H1 (cell line): Measurements from ENCODE around the gene PCTP. TPM values are rescaled to one million over a fixed set of nuclear protein-coding genes. Genes with fewer than 3 reads are reported as not detected.

Source experiments
- EGR1 ChIP-seq: IDR thresholded peaks from 2 replicates; pipeline ENCODE4 v1.6.1; 2011; ENCODE audit warnings: low read depth, low read length, borderline replicate concordance
- GABPA ChIP-seq: IDR thresholded peaks from 2 replicates; pipeline ENCODE4 v1.6.1; 2011; ENCODE audit warnings: mild to moderate bottlenecking, low read length, moderate library complexity, borderline replicate concordance; ENCODE audit not compliant: insufficient read depth
- NRF1 ChIP-seq: IDR thresholded peaks from 2 replicates; pipeline ENCODE4 v1.6.1; 2011; ENCODE audit warnings: mild to moderate bottlenecking, low read depth, low read length, improper control_type of control experiment
- RNF2 ChIP-seq: fragments of 200-900, 300-1000 bp; sonication (generic); IDR thresholded peaks from 2 replicates; pipeline ENCODE4 v1.7.1; 2016; ENCODE audit warnings: borderline replicate concordance, low read depth, mild to moderate bottlenecking, antibody characterized with exemption, low read length; ENCODE audit not compliant: poor library complexity, severe bottlenecking; ENCODE audit errors: missing control alignments
- polyA plus RNA-seq, 7 experiments: library from polyadenylated mRNA; depleted of rRNA in 3 of 7; stranded (reverse) in 5 of 7; unstranded in 2 of 7; fragments of >200 nt in 5 of 7; fragments of 200-250 nt in 2 of 7; gene quantifications; 1 replicate in 5 of 7; 2 replicates in 1 of 7; 4 replicates in 1 of 7; pipeline versions ENCODE4 v1.2.1 to v1.2.3, GENCODE V29; 2011 to 2013; ENCODE audit warnings: missing spikeins in 2 of 7, mixed read lengths in 2 of 7
- total RNA-seq: library from RNA; stranded (reverse); fragmentation: NEBNext Ultra II Directional; extraction: Animal tissue kit (Norgen Biotek cat#: 25700); gene quantifications from 2 replicates; pipeline ENCODE4 v1.2.1, GENCODE V29; 2021
- TF ChIP-seq, protein P1 (sequence below): fragments of 300-600 bp; sonication (generic); IDR thresholded peaks from 2 replicates; pipeline ENCODE4 v1.7.1; 2012; ENCODE audit warnings: low read length, moderate library complexity, mild to moderate bottlenecking, inconsistent platforms; ENCODE audit not compliant: insufficient replicate concordance

Gene PCTP
- total and polyA plus RNA-seq, 2 of the 8 experiments (the other 6 are each of a cell fraction or from before 2014, with no cell fraction given): 14.1 to 14.6 TPM

DNA sequence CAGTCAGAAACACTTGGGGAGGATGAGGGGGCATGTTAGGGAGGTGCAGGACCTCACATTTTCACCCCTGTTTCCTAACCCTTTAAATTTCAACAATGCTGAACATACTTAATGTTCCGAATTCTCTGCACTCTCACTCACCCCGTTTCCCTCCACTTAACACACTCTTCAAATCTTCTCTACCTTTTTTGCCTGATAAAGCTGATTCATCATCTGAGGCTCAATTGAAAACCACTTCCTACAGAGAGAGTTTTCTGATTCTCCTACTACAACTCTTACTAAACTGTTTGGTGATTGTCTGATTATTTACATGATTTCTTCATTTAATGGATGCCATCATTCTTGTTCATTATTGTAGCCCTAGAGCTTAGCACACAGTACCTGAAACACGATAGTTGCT lies 42.4 kb downstream of the PCTP start (continued):
- TF ChIP-seq, protein P1, sequence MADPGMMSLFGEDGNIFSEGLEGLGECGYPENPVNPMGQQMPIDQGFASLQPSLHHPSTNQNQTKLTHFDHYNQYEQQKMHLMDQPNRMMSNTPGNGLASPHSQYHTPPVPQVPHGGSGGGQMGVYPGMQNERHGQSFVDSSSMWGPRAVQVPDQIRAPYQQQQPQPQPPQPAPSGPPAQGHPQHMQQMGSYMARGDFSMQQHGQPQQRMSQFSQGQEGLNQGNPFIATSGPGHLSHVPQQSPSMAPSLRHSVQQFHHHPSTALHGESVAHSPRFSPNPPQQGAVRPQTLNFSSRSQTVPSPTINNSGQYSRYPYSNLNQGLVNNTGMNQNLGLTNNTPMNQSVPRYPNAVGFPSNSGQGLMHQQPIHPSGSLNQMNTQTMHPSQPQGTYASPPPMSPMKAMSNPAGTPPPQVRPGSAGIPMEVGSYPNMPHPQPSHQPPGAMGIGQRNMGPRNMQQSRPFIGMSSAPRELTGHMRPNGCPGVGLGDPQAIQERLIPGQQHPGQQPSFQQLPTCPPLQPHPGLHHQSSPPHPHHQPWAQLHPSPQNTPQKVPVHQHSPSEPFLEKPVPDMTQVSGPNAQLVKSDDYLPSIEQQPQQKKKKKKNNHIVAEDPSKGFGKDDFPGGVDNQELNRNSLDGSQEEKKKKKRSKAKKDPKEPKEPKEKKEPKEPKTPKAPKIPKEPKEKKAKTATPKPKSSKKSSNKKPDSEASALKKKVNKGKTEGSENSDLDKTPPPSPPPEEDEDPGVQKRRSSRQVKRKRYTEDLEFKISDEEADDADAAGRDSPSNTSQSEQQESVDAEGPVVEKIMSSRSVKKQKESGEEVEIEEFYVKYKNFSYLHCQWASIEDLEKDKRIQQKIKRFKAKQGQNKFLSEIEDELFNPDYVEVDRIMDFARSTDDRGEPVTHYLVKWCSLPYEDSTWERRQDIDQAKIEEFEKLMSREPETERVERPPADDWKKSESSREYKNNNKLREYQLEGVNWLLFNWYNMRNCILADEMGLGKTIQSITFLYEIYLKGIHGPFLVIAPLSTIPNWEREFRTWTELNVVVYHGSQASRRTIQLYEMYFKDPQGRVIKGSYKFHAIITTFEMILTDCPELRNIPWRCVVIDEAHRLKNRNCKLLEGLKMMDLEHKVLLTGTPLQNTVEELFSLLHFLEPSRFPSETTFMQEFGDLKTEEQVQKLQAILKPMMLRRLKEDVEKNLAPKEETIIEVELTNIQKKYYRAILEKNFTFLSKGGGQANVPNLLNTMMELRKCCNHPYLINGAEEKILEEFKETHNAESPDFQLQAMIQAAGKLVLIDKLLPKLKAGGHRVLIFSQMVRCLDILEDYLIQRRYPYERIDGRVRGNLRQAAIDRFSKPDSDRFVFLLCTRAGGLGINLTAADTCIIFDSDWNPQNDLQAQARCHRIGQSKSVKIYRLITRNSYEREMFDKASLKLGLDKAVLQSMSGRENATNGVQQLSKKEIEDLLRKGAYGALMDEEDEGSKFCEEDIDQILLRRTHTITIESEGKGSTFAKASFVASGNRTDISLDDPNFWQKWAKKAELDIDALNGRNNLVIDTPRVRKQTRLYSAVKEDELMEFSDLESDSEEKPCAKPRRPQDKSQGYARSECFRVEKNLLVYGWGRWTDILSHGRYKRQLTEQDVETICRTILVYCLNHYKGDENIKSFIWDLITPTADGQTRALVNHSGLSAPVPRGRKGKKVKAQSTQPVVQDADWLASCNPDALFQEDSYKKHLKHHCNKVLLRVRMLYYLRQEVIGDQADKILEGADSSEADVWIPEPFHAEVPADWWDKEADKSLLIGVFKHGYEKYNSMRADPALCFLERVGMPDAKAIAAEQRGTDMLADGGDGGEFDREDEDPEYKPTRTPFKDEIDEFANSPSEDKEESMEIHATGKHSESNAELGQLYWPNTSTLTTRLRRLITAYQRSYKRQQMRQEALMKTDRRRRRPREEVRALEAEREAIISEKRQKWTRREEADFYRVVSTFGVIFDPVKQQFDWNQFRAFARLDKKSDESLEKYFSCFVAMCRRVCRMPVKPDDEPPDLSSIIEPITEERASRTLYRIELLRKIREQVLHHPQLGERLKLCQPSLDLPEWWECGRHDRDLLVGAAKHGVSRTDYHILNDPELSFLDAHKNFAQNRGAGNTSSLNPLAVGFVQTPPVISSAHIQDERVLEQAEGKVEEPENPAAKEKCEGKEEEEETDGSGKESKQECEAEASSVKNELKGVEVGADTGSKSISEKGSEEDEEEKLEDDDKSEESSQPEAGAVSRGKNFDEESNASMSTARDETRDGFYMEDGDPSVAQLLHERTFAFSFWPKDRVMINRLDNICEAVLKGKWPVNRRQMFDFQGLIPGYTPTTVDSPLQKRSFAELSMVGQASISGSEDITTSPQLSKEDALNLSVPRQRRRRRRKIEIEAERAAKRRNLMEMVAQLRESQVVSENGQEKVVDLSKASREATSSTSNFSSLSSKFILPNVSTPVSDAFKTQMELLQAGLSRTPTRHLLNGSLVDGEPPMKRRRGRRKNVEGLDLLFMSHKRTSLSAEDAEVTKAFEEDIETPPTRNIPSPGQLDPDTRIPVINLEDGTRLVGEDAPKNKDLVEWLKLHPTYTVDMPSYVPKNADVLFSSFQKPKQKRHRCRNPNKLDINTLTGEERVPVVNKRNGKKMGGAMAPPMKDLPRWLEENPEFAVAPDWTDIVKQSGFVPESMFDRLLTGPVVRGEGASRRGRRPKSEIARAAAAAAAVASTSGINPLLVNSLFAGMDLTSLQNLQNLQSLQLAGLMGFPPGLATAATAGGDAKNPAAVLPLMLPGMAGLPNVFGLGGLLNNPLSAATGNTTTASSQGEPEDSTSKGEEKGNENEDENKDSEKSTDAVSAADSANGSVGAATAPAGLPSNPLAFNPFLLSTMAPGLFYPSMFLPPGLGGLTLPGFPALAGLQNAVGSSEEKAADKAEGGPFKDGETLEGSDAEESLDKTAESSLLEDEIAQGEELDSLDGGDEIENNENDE: no peak
- TF ChIP-seq EGR1 (no peak), GABPA (no peak), RNF2 (no peak), NRF1 (no peak)
